Spleen (tissue), 7 donors: ENCODE results near the gene NAPB.

Experiments used
- POLR2A ChIP-seq, 3 donors: fragments of 450-650 bp; IDR thresholded peaks; one replicate each; pipeline ENCODE4 v1.5.1; 2017; ENCODE audit warnings: antibody characterized with exemption in 3 of 3, mild to moderate bottlenecking in 1 of 3
- POLR2AphosphoS5 ChIP-seq, 3 donors: sonication (generic); formaldehyde crosslinking; IDR thresholded peaks; one replicate each; pipeline ENCODE4 v1.5.1; 2017; ENCODE audit warnings: antibody characterized with exemption in 3 of 3
- TF ChIP-seq, protein P1 (sequence below), 11 experiments: fragments of 200-600 bp in 7 of 11; fragments of 450-650 bp in 4 of 11; sonication (generic) in 4 of 11; IDR thresholded peaks in 8 of 11; conservative IDR thresholded peaks in 3 of 11; 1 replicate in 7 of 11; 2 replicates in 4 of 11; pipeline versions ENCODE4 v1.4.0 to v1.8.0; 2016 to 2021; ENCODE audit warnings: antibody characterized with exemption in 11 of 11, inconsistent platforms in 4 of 11, mild to moderate bottlenecking in 1 of 11
- donor health status: DM: no; HTN: no; CAD: no; lungs with moderate emphysema.
- donor health status: DM: no; HTN: no; CAD: no.
- donor health status: DM: no; HTN: no; CAD: no.

GRCh38 chr20:23336476-23336875 lies 84.8 kb downstream of the NAPB start:
- TF ChIP-seq, protein P1, sequence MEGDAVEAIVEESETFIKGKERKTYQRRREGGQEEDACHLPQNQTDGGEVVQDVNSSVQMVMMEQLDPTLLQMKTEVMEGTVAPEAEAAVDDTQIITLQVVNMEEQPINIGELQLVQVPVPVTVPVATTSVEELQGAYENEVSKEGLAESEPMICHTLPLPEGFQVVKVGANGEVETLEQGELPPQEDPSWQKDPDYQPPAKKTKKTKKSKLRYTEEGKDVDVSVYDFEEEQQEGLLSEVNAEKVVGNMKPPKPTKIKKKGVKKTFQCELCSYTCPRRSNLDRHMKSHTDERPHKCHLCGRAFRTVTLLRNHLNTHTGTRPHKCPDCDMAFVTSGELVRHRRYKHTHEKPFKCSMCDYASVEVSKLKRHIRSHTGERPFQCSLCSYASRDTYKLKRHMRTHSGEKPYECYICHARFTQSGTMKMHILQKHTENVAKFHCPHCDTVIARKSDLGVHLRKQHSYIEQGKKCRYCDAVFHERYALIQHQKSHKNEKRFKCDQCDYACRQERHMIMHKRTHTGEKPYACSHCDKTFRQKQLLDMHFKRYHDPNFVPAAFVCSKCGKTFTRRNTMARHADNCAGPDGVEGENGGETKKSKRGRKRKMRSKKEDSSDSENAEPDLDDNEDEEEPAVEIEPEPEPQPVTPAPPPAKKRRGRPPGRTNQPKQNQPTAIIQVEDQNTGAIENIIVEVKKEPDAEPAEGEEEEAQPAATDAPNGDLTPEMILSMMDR (IDR thresholded peaks at IDR 0.05 in 8 of 11, conservative IDR thresholded peaks at IDR 0.05 in 3 of 11) = no peak
- TF ChIP-seq POLR2A (IDR thresholded peaks at IDR 0.05) (no peak), POLR2AphosphoS5 (IDR thresholded peaks at IDR 0.05) (no peak)
